Hepatocyte (in vitro differentiated cells): ENCODE measurements around the gene CEP112.
"Not testable (repeated sequence)": the region's sequence is repeated elsewhere in the genome, so short reads cannot be mapped to it uniquely, and the experiment has no call there.

Source experiments
- CTCF ChIP-seq: fragments of 200-600 bp; sonication (generic); IDR thresholded peaks from 2 replicates; pipeline ENCODE4 v1.5.1; 2016; ENCODE audit warnings: antibody characterized with exemption, mild to moderate bottlenecking; ENCODE audit not compliant: poor library complexity
- EZH2 ChIP-seq: fragments of 200-600 bp; sonication (generic); IDR thresholded peaks from 2 replicates; pipeline ENCODE4 v1.6.1; 2016; ENCODE audit warnings: antibody characterized with exemption, mild to moderate bottlenecking, borderline replicate concordance
- EZH2phosphoT487 ChIP-seq: fragments of 200-600 bp; sonication (generic); IDR thresholded peaks from one replicate; pipeline ENCODE4 v1.6.1; 2018; ENCODE audit warnings: antibody characterized with exemption, mild to moderate bottlenecking, low read depth, moderate library complexity; ENCODE audit not compliant: unreplicated experiment, severe bottlenecking

GRCh38 chr17:66080670-66081069 lies 111.3 kb downstream of the CEP112 start:
- TF ChIP-seq CTCF, EZH2phosphoT487, EZH2: not testable (repeated sequence)
